ENCODE results near the gene NRSN1.

NRSN1 gene

DNA sequence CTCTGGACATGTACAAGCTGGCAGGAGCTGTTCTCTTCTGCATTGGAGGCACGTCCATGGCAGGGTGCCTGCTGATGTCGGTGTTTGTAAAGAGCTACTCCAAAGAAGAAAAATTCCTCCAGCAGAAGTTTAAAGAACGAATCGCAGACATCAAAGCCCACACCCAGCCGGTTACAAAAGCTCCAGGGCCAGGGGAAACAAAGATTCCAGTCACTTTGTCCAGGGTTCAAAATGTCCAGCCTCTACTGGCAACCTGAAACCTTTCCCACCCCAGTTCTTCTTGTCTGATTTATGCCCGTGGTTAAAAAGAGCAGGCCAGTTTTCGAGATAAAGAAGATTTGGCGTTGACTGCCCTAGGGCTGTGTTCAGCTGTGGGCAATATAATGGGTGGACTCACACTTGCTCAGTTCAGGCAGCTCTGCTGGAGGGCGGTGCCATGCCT is 19.7 kb downstream of the NRSN1 start:
- no peak for DNase-seq

DNA sequence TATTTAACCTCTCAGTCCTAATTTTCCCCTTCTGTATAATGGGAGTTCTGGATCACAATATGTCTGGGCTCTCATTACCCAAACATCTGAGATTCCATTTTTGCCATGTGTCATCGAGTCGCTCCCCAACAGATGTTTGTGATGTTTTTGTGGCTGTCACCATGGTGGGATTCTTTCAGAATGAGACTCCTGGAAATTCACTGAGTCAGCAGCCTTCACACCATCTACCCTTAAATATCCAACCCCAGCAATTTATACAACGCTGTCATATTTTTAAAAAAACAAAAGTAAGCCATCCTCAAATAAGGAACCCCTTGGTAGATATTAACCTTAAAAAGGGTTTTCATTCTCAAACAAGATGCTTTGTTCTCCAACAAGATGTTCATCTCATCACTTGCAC is 20.9 kb downstream of the NRSN1 start:
- DNase-seq: no peak

DNA sequence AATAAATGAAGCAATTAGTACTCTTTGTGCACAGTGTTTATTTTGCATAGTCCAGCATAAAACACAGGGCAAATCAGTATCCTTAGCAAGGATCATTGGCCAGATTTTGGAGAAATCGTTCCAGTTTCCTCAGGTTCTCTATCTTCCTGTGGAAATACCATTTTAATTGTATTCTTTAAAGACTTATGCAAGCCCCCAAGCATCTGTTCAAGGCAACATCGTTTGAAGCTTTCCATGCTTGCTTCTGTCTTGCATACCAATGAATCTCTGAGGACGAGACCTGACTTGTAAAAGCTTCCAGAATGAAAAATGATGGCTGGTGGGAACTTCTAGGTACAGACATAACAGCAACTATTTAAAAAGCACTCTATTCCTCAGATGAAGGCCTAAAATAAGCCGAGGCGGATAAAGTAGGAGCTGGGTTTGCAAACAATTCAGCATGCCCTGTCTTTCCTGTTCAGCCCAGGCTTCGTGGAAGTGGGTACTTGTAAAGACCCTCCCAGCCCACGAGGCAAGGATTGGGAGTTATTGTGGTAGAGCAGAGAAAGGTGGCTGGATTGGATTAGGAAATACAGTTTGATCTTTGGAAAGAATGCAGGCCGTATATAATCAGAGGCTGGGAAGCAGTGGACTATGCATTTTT is 21.6 kb downstream of the NRSN1 start:
- no peak for DNase-seq

DNA sequence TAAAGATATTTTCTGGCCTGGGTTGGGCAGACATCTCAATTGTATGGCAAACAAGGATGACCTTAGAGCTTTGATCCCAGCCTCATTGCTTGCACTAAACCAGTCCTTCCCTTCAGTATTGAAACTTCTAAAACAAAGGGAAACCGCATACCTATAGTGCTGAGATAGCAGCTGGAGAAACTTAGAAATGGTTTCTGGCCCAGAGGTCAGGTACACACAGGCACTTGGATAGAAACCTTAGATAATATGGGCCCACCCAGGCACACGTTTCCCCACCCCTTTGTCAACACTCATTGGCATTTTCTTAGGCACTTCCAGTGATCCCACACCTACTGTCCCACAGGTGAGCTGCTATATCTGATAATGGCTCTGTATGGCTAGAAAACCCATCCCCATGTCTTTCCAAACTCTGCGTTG is 22.1 kb downstream of the NRSN1 start:
- DNase-seq: no peak

DNA sequence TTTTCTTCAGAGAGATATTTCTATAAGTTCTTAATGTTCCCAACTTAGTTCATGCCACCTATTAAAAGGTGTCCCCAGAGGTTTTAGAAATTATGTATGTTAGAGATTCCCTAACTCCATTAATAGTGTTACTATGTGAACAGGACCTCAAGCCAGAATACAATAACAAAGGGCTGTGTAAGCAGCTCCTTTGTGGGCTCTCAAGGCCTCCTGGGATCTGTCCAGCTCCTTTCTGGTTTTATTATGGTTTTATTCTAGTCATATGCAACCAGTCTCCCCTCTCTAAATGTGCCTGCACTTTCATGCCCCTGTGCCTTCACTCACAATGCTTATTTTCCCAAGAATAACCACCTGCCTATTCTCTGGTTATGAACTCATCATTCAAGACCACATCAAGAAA is 22.7 kb downstream of the NRSN1 start:
- no peak for DNase-seq

DNA sequence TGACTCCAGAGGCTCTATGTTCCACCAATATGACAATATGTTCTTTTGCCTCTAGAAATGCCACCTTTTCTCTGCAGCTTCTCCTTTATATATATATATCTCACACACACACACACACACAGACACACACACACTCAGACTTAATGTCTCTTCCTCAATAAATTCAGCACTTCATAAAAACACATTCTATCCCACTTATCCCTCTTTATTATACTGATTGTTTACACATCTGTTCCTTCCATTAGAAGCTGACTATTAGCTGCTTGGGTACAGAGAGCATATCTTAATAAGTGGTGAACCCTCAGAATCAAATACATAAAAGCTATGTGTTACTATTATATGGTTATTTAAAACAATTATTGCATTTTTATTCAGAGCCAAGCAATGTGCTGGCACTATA is 23.3 kb downstream of the NRSN1 start:
- no peak for DNase-seq

DNA sequence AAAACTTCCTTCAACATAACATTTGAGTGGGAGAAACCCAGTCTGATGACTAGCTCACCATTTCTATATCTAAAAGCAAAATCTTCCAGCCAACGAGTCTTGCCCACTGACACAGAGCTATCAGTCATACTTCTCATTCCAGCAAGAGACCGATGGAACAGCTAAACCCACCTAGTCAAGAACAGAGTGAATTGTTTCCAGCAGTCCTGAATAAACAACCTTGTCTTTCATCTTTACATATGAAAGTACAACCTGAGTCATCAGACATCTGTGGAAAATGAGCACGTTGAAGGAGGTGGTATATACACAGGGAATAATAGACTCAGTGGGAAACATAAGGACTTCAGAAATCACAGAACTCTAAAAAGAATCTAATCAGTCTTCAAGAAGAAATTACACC is 23.8 kb downstream of the NRSN1 start:
- no peak for DNase-seq

DNA sequence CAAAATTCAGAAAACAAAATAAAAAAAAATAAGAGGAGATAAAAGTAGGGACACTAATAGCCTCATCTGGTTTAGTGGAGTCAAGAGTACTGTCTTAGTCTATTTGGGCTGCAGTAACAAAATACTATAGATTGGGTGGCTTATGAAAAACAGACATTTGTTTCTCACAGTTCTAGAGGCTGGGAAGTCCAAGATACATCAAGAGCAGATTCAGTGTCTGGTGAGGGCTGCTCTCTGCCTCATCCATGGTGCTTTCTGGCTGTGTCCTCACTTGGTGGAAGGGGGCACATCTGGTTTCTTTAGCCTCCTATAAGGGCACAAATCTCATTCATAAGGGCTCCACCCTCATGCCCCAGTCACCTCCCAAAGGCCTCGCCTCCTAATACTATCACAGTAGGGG is 26.0 kb downstream of the NRSN1 start:
- no peak for DNase-seq

DNA sequence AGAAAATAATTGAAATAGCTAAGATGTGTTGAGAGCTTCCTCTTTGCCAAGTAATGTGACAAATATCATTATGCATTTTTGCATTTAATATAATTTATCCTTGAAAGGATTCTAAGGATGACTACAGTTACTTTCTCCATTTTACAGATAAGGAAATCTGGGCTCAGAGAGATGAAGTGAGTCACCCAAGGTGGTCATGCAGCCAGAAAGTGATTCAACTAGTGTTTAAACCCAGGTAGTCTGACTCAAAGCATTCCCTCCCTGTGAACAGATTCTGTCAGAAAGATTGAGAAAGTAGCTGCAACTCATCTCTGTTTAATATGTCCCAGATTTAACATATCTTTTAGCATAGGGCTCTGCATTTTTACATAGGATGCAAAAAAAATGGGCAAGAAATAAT is 28.1 kb downstream of the NRSN1 start:
- no peak for DNase-seq

DNA sequence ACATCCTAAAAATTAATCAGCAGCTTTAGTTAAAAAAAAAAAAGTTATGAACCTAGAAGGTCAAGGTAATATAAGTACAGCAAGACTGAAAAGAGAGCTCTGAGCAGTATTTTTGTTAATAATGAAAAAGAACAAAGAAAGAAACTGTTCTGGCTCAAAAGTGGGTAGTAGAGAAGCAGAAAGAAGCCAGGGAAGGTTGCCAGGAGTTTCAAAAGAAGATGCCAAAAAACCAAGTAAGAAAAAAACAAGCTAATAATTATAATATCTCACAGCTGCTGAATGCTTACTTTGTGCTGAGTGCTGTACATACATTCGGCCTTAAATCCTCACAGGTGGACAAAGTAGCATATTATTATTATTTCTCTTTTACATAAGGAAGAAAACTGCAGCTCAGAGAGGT is 31.9 kb downstream of the NRSN1 start:
- DNase-seq: no peak

DNA sequence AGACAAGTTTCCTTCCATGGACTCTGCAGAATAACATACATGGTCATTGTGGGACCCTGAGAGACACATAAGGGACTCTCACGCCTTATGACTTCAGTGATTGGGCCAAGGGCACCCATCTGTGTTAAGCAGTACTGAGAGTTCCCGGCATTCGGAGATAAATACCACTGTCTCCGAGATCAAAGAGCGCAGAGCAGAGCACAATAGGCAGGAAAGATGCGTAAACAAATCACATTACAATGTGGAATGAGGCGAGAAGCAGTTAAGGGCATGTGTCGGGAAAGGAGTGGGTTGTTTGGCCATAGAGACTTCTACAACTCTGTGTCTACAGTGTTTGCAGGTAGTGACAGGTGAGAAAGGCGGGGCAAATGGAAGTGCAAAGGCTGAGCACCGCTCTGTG is 57.6 kb downstream of the NRSN1 start:
- DNase-seq: no peak

DNA sequence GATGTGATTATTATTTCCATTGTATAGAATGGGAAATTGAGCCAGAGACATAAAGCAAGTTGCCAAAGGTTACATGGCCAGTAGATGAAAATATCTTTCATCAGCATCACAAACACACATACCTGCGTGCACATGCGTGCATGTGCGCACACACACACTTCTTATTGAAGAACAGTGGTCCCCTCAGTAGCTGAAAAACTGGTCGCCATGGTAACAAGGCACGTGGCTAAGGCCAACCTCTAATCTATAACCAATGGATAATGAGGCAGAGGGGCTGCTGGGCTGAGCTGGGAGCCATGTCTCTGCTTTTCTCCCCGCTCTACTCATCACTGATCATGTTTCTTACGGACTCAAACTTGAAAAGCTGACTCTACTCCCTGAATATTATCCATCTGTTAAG is 60.3 kb downstream of the NRSN1 start:
- no peak for DNase-seq

DNA sequence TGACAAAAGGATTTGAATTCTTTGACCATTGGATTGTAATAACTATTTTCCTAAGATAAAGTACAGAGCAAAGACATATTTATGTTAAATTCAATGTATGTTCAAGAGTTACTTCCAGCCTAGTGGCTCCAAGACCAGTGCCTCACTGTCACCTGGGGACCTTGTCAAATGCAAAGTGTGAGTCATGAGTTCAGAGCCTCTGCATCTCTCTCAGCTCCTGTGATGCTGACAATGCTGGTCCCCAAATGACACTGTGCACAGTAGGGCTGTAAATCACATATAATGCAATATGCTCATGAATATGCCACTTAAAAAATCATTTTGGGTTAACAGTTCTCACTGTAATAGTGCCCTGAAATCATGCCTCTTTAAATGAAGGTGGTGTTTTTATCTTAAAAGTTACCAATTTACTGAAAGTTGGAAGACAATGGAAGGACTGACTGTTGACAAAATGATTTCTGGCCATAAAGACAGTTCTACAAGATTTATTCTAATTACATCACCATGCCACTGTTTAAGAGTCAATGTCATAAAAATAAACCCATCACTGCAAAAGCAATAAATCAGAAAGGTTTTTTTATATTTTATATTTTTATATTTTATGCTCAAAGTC is 62.1 kb downstream of the NRSN1 start:
- no peak for DNase-seq

DNA sequence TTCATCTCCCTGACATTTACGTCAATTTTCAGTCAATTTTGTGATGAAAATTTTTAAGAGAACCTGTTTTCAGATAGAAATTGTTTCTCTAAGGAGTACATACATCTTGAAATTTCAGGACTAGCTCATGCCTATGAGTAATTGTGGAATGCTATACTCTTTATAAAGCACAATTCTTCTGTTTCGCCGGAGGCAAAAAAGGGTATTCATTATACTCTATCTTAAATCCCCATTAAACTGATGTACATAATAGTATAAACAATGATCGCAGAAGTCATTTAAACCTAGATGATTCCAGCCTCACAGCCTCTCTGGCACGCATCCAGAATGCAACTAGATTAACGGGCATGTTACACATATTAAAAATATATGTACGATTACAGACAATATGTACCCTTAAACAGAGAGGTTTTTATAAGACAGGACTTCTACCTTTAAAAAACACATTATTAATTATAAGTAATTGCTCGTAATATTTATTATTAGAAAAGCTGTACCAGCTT is 62.6 kb downstream of the NRSN1 start:
- DNase-seq: no peak

DNA sequence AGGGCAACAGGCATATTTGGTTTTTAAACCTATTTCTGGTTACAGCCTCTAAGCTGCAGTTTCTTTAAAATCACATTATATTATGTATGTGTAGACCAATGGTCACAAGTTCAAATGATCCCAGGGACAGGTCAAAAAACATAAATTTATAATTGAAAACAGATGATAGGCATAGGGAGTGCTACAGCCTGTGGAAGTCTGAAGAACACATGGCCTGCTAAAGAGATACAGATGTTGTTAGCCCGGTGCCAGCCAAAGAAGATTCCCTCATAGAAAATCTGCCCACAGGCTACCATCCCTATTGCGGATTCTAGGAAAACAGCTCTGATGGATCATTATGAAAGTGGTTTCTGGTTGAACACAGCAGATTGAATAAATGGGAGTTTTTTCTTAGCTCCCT is 65.3 kb downstream of the NRSN1 start:
- no peak for DNase-seq

DNA sequence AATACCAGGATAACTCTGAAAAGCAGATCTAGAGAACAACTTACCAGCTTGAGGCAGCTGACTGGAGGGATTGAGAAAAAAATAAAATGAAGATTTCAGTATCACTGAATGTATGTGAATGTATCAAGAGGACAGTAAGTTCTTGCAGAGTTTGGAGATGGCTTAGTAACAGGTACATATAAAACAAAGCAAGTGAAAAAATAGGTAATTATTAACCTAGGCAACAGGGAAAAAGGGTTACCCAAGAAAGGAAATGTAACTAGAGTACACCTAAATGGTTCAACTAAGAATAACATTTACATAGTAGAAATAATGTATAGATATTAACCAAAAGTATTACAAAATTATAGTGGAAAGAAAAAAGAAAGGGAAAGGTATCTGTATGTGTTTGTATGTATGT is 67.3 kb downstream of the NRSN1 start:
- DNase-seq: no peak

DNA sequence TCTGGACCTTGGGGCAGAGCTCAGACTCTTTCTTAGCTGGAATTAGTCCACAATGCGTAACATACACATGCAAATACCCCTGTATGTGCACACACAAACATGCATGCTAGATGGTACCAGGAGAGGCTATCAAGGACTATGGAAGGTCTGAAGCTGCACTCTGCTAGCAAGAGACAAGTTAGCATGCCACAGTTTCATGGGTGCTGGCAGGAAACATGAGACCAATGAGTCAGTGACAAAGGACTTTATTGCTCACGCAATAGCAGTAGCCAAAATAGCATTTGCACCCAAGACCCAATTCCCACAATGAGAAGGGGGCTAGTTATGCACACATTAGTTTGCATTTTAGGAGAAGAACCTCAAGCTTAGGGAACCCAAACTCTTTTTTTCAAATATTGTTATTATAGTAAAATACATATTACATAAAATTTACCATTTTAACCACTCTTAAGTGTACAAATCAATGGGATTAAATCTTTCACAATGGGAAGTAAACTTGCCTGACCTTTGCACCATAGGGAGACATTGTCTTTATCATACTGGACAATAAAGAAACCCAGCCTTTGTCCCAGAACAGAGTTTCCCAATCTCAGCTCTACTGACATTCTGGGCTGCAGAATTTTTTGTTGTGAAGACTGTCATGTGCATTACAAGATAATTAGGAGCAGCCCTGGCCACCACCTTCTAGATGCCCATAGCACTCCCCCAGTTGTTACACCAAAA is 69.1 kb downstream of the NRSN1 start:
- no peak for DNase-seq

DNA sequence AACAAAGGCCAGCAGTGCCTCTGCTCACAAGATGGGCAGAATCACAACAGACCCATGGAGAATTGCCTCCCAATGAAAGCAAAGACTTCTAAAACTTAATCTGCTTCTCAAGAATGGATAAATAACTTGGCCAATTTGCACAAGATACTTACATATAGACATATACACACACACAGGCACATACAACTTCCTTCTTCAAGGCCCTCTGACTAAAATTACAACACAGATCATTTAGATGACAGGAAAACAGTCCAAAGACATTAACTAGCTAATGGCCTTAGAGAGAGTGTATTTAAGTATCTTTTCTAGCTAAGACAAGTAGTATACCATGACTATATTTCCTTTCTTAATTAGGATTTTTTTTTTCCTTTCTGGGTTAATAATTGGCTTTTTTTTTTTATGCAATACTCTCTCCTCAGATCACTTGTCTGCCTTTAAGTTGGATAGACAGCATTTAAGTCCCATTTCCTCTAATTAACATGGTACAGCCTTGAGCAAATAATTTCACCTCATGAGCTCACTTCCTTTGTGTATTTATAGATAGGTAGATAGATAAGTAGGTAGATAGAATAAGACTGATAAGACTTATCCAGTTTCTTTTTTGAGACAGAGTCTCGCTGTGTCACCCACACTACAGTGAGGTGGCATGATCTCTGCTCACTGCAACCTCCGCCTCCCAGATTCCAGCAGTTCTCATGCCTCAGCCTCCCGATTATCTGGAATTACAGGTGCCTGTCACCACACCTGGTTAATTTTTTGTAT is 70.0 kb downstream of the NRSN1 start:
- DNase-seq: no peak

Measured in SHP77 treated with DMSO at 0.1 percent for 48 hours (cell line).